H1 (cell line): Measurements from ENCODE around the gene CEP128.

Source experiments
- ATF3 ChIP-seq: IDR thresholded peaks from 2 replicates; pipeline ENCODE4 v1.6.1; 2011; ENCODE audit warnings: low read depth, mild to moderate bottlenecking, low read length; ENCODE audit not compliant: insufficient read depth
- EP300 ChIP-seq, 2 experiments: IDR thresholded peaks; 1 replicate in 1 of 2; 2 replicates in 1 of 2; pipeline ENCODE4 v1.6.1; 2011 to 2012; ENCODE audit warnings: low read depth in 2 of 2, low read length in 2 of 2, mild to moderate bottlenecking in 2 of 2, borderline replicate concordance in 1 of 2, inconsistent platforms in 1 of 2, moderate library complexity in 1 of 2
- EZH2 ChIP-seq: fragments of 200-600 bp; sonication (generic); IDR thresholded peaks from 2 replicates; pipeline ENCODE4 v1.7.1; 2012; ENCODE audit warnings: low read depth, mild to moderate bottlenecking, moderate library complexity, low read length, inconsistent platforms; ENCODE audit not compliant: severe bottlenecking
- PHF8 ChIP-seq: fragments of 200-600 bp; sonication (generic); conservative IDR thresholded peaks from 2 replicates; pipeline ENCODE4 v1.7.1; 2012; ENCODE audit warnings: low read depth, mild to moderate bottlenecking, inconsistent platforms, low read length, moderate library complexity
- POLR2A ChIP-seq, 2 experiments: IDR thresholded peaks; 1 replicate in 1 of 2; 2 replicates in 1 of 2; pipeline ENCODE4 v1.6.1; 2011; ENCODE audit warnings: low read depth in 2 of 2, low read length in 2 of 2, mild to moderate bottlenecking in 2 of 2; ENCODE audit errors: control extremely low read depth in 1 of 2
- RBBP5 ChIP-seq: IDR thresholded peaks from 2 replicates; pipeline ENCODE4 v1.7.1; 2012; ENCODE audit warnings: low read depth, mild to moderate bottlenecking, inconsistent platforms, low read length, moderate library complexity, borderline replicate concordance
- TF ChIP-seq, protein P1 (sequence below), 3 experiments: IDR thresholded peaks; 1 replicate in 2 of 3; 2 replicates in 1 of 3; pipeline versions ENCODE4 v1.5.1 to v1.6.1; 2011; ENCODE audit warnings: low read length in 3 of 3, mild to moderate bottlenecking in 3 of 3, inconsistent platforms in 2 of 3, low read depth in 1 of 3, moderate library complexity in 1 of 3; ENCODE audit not compliant: insufficient read depth in 1 of 3; ENCODE audit errors: control extremely low read depth in 1 of 3

GRCh38 chr14:80498533-80498932 is 443.0 kb downstream of the CEP128 start:
- TF ChIP-seq EP300 (IDR thresholded peaks at IDR 0.05; ENCODE audit: borderline replicate concordance in 1 of 2, low read depth in 2 of 2, low read length in 2 of 2) (no peak), POLR2A (IDR thresholded peaks at IDR 0.05; ENCODE audit: control extremely low read depth in 1 of 2, low read depth in 2 of 2, low read length in 2 of 2) (no peak), EZH2 (no peak), ATF3 (no peak), RBBP5 (no peak), PHF8 (no peak)
- TF ChIP-seq, protein P1, sequence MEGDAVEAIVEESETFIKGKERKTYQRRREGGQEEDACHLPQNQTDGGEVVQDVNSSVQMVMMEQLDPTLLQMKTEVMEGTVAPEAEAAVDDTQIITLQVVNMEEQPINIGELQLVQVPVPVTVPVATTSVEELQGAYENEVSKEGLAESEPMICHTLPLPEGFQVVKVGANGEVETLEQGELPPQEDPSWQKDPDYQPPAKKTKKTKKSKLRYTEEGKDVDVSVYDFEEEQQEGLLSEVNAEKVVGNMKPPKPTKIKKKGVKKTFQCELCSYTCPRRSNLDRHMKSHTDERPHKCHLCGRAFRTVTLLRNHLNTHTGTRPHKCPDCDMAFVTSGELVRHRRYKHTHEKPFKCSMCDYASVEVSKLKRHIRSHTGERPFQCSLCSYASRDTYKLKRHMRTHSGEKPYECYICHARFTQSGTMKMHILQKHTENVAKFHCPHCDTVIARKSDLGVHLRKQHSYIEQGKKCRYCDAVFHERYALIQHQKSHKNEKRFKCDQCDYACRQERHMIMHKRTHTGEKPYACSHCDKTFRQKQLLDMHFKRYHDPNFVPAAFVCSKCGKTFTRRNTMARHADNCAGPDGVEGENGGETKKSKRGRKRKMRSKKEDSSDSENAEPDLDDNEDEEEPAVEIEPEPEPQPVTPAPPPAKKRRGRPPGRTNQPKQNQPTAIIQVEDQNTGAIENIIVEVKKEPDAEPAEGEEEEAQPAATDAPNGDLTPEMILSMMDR (IDR thresholded peaks at IDR 0.05; ENCODE audit: control extremely low read depth in 1 of 3, insufficient read depth in 1 of 3, low read depth in 1 of 3, low read length in 3 of 3): no peak
